ENCODE results near the gene ZNF724.
"Not testable (repeated sequence)": the region's sequence is repeated elsewhere in the genome, so short reads cannot be mapped to it uniquely, and the experiment has no call there.

The ZNF724 gene

GRCh38 chr19:23253256-23253655, 3.1 kb upstream of the ZNF724 start:
- H3K14ac ChIP-seq (ENCODE audit: low read length); DNase-seq; H4K8ac ChIP-seq (ENCODE audit: low read depth, low read length); H4K12ac ChIP-seq (ENCODE audit: low read depth, low read length); H2BK120ac ChIP-seq (ENCODE audit: insufficient read depth, low read length, poor library complexity); H3K9me3 ChIP-seq (ENCODE audit: insufficient read depth, low read depth, low read length); H3K27me3 ChIP-seq (ENCODE audit: insufficient read depth, low read length); H3K36me3 ChIP-seq (ENCODE audit: control insufficient read depth in 1 of 2, insufficient read depth in 2 of 2, low read length in 2 of 2); H2BK5ac ChIP-seq (ENCODE audit: low read depth, low read length, poor library complexity); H3K23ac ChIP-seq (ENCODE audit: low read length); H3K4ac ChIP-seq (ENCODE audit: low read depth, low read length); H3K79me2 ChIP-seq (ENCODE audit: control insufficient read depth, insufficient read depth, low read length, poor library complexity); H3K9ac ChIP-seq (ENCODE audit: low read length); H3K4me3 ChIP-seq (ENCODE audit: low read depth, low read length); H3K18ac ChIP-seq (ENCODE audit: low read length); H4K91ac ChIP-seq (ENCODE audit: low read depth, low read length); H3K4me2 ChIP-seq (ENCODE audit: low read length); H2AFZ ChIP-seq (ENCODE audit: insufficient read depth, low read length, poor library complexity); H3K79me1 ChIP-seq (ENCODE audit: low read length); H2BK12ac ChIP-seq (ENCODE audit: low read length); H3K27ac ChIP-seq (ENCODE audit: low read depth, low read length); H3K4me1 ChIP-seq (ENCODE audit: control insufficient read depth in 1 of 2, insufficient read depth in 2 of 2, low read length in 2 of 2); H2AK5ac ChIP-seq (ENCODE audit: low read length): not testable (repeated sequence)
- WGBS (ENCODE audit: extremely low coverage, insufficient coverage, insufficient read length): no CpG with 5 or more reads among the region's 3 CpGs

DNA sequence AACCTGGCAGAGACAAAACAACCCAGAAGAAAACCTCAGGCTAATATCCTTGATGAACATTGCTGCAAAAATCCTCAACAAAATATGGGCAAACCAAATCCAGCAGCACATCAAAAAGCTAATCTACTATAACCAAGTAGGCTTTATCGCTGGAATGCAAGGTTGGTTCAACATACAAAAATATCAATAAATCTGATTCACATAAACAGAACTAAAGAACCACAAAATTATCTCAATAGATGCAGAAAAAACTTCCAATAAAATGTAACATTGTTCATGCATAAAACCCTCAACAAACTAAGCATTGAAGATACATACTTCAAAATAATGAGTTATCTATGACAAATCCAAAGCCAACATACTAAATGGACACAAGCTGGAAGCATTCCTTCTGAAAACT, 8.8 kb downstream of the ZNF724 start:
- H2BK12ac ChIP-seq (ENCODE audit: low read length): no peak overlapping the region
- no peaks in the 10 kb centered on the region for H3K27me3 ChIP-seq (ENCODE audit: insufficient read depth, low read length)
- H3K79me2 ChIP-seq (ENCODE audit: control insufficient read depth, insufficient read depth, low read length, poor library complexity): no peaks in the 10 kb centered on the region
- H4K8ac ChIP-seq (ENCODE audit: low read depth, low read length): no peak overlapping the region
- no peak overlapping the region for H4K91ac ChIP-seq (ENCODE audit: low read depth, low read length)
- no peak overlapping the region for H2AFZ ChIP-seq (ENCODE audit: insufficient read depth, low read length, poor library complexity)
- H3K27ac ChIP-seq (ENCODE audit: low read depth, low read length): no peak overlapping the region
- no peak overlapping the region for H2AK5ac ChIP-seq (ENCODE audit: low read length)
- H3K4me2 ChIP-seq (ENCODE audit: low read length): no peak overlapping the region
- H3K36me3 ChIP-seq (ENCODE audit: control insufficient read depth in 1 of 2, insufficient read depth in 2 of 2, low read length in 2 of 2): peaks cover 17 to 25% of the 10 kb centered on the region in 2 experiments
- H2BK120ac ChIP-seq (ENCODE audit: insufficient read depth, low read length, poor library complexity): no peak overlapping the region
- H3K9ac ChIP-seq (ENCODE audit: low read length): no peak overlapping the region
- H3K14ac ChIP-seq (ENCODE audit: low read length): no peak overlapping the region
- H3K9me3 ChIP-seq (ENCODE audit: insufficient read depth, low read depth, low read length): no peaks in the 10 kb centered on the region
- H2BK5ac ChIP-seq (ENCODE audit: low read depth, low read length, poor library complexity): no peak overlapping the region
- peak overlapping the region; percentile 58 for H3K4ac ChIP-seq (ENCODE audit: low read depth, low read length)
- no peak overlapping the region for H3K18ac ChIP-seq (ENCODE audit: low read length)
- no peak for DNase-seq
- H3K4me3 ChIP-seq (ENCODE audit: low read depth, low read length): no peak overlapping the region
- no peaks in the 10 kb centered on the region for H3K79me1 ChIP-seq (ENCODE audit: low read length)
- no peaks in the 10 kb centered on the region for H3K4me1 ChIP-seq (ENCODE audit: control insufficient read depth in 1 of 2, insufficient read depth in 2 of 2, low read length in 2 of 2)
- WGBS (ENCODE audit: extremely low coverage, insufficient coverage, insufficient read length): no CpG with 5 or more reads among the region's 1 CpG
- H3K23ac ChIP-seq (ENCODE audit: low read length): no peak overlapping the region
- H4K12ac ChIP-seq (ENCODE audit: low read depth, low read length): no peak overlapping the region

DNA sequence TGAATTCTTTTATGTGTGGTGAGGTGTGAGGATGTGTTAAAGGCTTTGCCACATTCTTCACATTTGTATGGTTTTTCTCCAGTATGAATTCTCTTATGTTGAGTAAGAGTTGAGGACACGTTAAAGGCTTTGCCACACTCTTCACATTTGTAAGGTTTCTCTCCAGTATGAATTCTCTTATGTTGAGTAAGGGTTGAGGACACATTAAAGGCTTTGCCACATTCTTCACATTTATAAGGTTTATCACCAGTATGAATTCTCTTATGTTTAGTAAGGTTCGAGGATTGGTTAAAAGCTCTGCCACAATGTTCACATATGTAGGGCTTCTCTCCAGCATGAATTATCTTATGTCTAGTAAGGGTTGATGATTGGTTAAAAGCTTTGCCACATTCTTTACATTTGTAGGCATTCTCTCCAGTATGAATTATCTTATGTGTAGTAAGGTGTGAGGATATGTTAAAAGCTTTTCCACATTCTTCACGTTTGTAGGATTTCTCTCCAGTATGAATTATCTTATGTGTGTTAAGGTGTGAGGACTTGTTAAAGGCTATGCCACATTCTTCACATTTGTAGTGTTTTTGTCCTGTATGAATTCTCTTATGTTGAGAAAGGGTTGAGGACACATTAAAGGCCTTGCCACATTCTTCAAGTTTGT, 27.1 kb downstream of the ZNF724 start:
- H3K23ac ChIP-seq (ENCODE audit: low read length): no peak overlapping the region
- no peaks in the 10 kb centered on the region for H3K79me2 ChIP-seq (ENCODE audit: control insufficient read depth, insufficient read depth, low read length, poor library complexity)
- no peak overlapping the region for H2BK120ac ChIP-seq (ENCODE audit: insufficient read depth, low read length, poor library complexity)
- no peak overlapping the region for H4K8ac ChIP-seq (ENCODE audit: low read depth, low read length)
- no CpG with 5 or more reads among the region's 3 CpGs for WGBS (ENCODE audit: extremely low coverage, insufficient coverage, insufficient read length)
- no peak overlapping the region for H2BK12ac ChIP-seq (ENCODE audit: low read length)
- no peaks in the 10 kb centered on the region for H3K27me3 ChIP-seq (ENCODE audit: insufficient read depth, low read length)
- peaks cover 21% of the 10 kb centered on the region for H3K9me3 ChIP-seq (ENCODE audit: insufficient read depth, low read depth, low read length)
- H3K4ac ChIP-seq (ENCODE audit: low read depth, low read length): no peak overlapping the region
- H4K91ac ChIP-seq (ENCODE audit: low read depth, low read length): no peak overlapping the region
- no peak overlapping the region for H3K4me2 ChIP-seq (ENCODE audit: low read length)
- no peak overlapping the region for H2AFZ ChIP-seq (ENCODE audit: insufficient read depth, low read length, poor library complexity)
- H2BK5ac ChIP-seq (ENCODE audit: low read depth, low read length, poor library complexity): no peak overlapping the region
- peaks cover 36 to 38% of the 10 kb centered on the region in 2 experiments for H3K36me3 ChIP-seq (ENCODE audit: control insufficient read depth in 1 of 2, insufficient read depth in 2 of 2, low read length in 2 of 2)
- no peak overlapping the region for H3K18ac ChIP-seq (ENCODE audit: low read length)
- no peak overlapping the region for H3K27ac ChIP-seq (ENCODE audit: low read depth, low read length)
- DNase-seq: no peak
- no peak overlapping the region for H3K9ac ChIP-seq (ENCODE audit: low read length)
- H3K4me3 ChIP-seq (ENCODE audit: low read depth, low read length): no peak overlapping the region
- H3K14ac ChIP-seq (ENCODE audit: low read length): no peak overlapping the region
- no peaks in the 10 kb centered on the region for H3K4me1 ChIP-seq (ENCODE audit: control insufficient read depth in 1 of 2, insufficient read depth in 2 of 2, low read length in 2 of 2)
- H4K12ac ChIP-seq (ENCODE audit: low read depth, low read length): no peak overlapping the region
- no peak overlapping the region for H2AK5ac ChIP-seq (ENCODE audit: low read length)
- no peaks in the 10 kb centered on the region for H3K79me1 ChIP-seq (ENCODE audit: low read length)

GRCh38 chr19:23203841-23204344, 46.3 kb downstream of the ZNF724 start:
- Histone ChIP-seq H2AK5ac (ENCODE audit: low read length) (no peak overlapping the region), H3K9ac (ENCODE audit: low read length) (no peak overlapping the region), H3K4me2 (ENCODE audit: low read length) (no peak overlapping the region), H2BK5ac (ENCODE audit: low read depth, low read length, poor library complexity) (no peak overlapping the region), H3K18ac (ENCODE audit: low read length) (no peak overlapping the region), H3K23ac (ENCODE audit: low read length) (no peak overlapping the region), H3K4me3 (ENCODE audit: low read depth, low read length) (no peak overlapping the region), H2BK12ac (ENCODE audit: low read length) (no peak overlapping the region), H3K36me3 (ENCODE audit: control insufficient read depth in 1 of 2, insufficient read depth in 2 of 2, low read length in 2 of 2) (no peaks in the 10 kb centered on the region), H3K9me3 (ENCODE audit: insufficient read depth, low read depth, low read length) (peaks cover 8% of the 10 kb centered on the region), H4K91ac (ENCODE audit: low read depth, low read length) (no peak overlapping the region), H2BK120ac (ENCODE audit: insufficient read depth, low read length, poor library complexity) (no peak overlapping the region), H3K79me1 (ENCODE audit: low read length) (no peaks in the 10 kb centered on the region), H3K14ac (ENCODE audit: low read length) (no peak overlapping the region), H4K8ac (ENCODE audit: low read depth, low read length) (no peak overlapping the region), H3K27me3 (ENCODE audit: insufficient read depth, low read length) (no peaks in the 10 kb centered on the region), H3K79me2 (ENCODE audit: control insufficient read depth, insufficient read depth, low read length, poor library complexity) (no peaks in the 10 kb centered on the region), H4K12ac (ENCODE audit: low read depth, low read length) (no peak overlapping the region), H2AFZ (ENCODE audit: insufficient read depth, low read length, poor library complexity) (no peak overlapping the region), H3K27ac (ENCODE audit: low read depth, low read length) (no peak overlapping the region), H3K4ac (ENCODE audit: low read depth, low read length) (no peak overlapping the region), H3K4me1 (ENCODE audit: control insufficient read depth in 1 of 2, insufficient read depth in 2 of 2, low read length in 2 of 2) (no peaks in the 10 kb centered on the region)
- no CpG with 5 or more reads among the region's 39 CpGs for WGBS (ENCODE audit: extremely low coverage, insufficient coverage, insufficient read length)
- no peak for DNase-seq

Measured in trophoblast cell (in vitro differentiated cells and primary cell).